HepG2 (cell line): ENCODE data around the gene RHBDD3. TPM values are rescaled to one million over a fixed set of nuclear protein-coding genes. Genes with fewer than 3 reads are reported as not detected.
A peak's percentile ranks its signal among the peaks of the same experiment; 100 is the strongest.

ENCODE experiments used
- ATM ChIP-seq: fragments of 450-650 bp; IDR thresholded peaks from 2 replicates; pipeline ENCODE4 v1.7.1; 2017; ENCODE audit warnings: mild to moderate bottlenecking, borderline replicate concordance
- CBFB ChIP-seq: sonication (generic); formaldehyde crosslinking; IDR thresholded peaks from 2 replicates; pipeline ENCODE4 v1.4.0; 2020; ENCODE audit warnings: missing genetic modification reagents
- CREBL2 ChIP-seq: sonication (generic); formaldehyde crosslinking; IDR thresholded peaks from 2 replicates; pipeline ENCODE4 v1.8.1; 2023; ENCODE audit warnings: missing genetic modification reagents, mild to moderate bottlenecking, borderline replicate concordance
- ESRRA ChIP-seq: sonication (generic); formaldehyde crosslinking; IDR thresholded peaks from 2 replicates; pipeline ENCODE4 v1.5.1; 2020; ENCODE audit warnings: mild to moderate bottlenecking, low read depth, missing genetic modification reagents
- FOXC1 ChIP-seq: sonication (generic); formaldehyde crosslinking; IDR thresholded peaks from 2 replicates; pipeline ENCODE4 v1.8.0; 2022; ENCODE audit warnings: mild to moderate bottlenecking, missing genetic modification reagents, borderline replicate concordance
- FOXO4 ChIP-seq: sonication (generic); formaldehyde crosslinking; conservative IDR thresholded peaks from 2 replicates; pipeline ENCODE4 v1.8.1; 2023; ENCODE audit warnings: missing genetic modification reagents
- GABPB1 ChIP-seq: IDR thresholded peaks from 2 replicates; pipeline ENCODE4 v1.6.1; 2016; ENCODE audit warnings: mild to moderate bottlenecking, missing genetic modification reagents, moderate library complexity, missing compliant biosample characterization
- KAT2B ChIP-seq: fragments of 150-350 bp; IDR thresholded peaks from 2 replicates; pipeline ENCODE4 v1.6.1; 2014; ENCODE audit warnings: low read depth, low read length, borderline replicate concordance
- KDM2A ChIP-seq: sonication (generic); formaldehyde crosslinking; IDR thresholded peaks from 2 replicates; pipeline ENCODE4 v1.4.0; 2020; ENCODE audit warnings: low read depth, missing genetic modification reagents, borderline replicate concordance
- KDM5A ChIP-seq: fragments of 200-600 bp; sonication (generic); IDR thresholded peaks from 2 replicates; pipeline ENCODE4 v1.7.0; 2018; ENCODE audit warnings: antibody characterized with exemption, mild to moderate bottlenecking, low read length, borderline replicate concordance
- PAX8 ChIP-seq: sonication (generic); formaldehyde crosslinking; IDR thresholded peaks from 2 replicates; pipeline ENCODE4 v1.8.0; 2022; ENCODE audit warnings: mild to moderate bottlenecking, missing genetic modification reagents, borderline replicate concordance
- POLR2G ChIP-seq: fragments of 200-400 bp; formaldehyde crosslinking; IDR thresholded peaks from 2 replicates; pipeline ENCODE4 v1.6.1; 2018; ENCODE audit warnings: mild to moderate bottlenecking, low read depth, low read length, moderate library complexity
- RARG ChIP-seq: sonication (generic); formaldehyde crosslinking; IDR thresholded peaks from 2 replicates; pipeline ENCODE4 v1.4.0; 2020; ENCODE audit warnings: low read depth, mild to moderate bottlenecking, missing genetic modification reagents
- TSC22D2 ChIP-seq: sonication (generic); formaldehyde crosslinking; IDR thresholded peaks from 2 replicates; pipeline ENCODE4 v1.5.1; 2020; ENCODE audit warnings: missing genetic modification reagents, mild to moderate bottlenecking, borderline replicate concordance
- ZFP36L2 ChIP-seq: sonication (generic); formaldehyde crosslinking; IDR thresholded peaks from 2 replicates; pipeline ENCODE4 v1.4.0; 2020; ENCODE audit warnings: missing genetic modification reagents
- ZNF274 ChIP-seq: sonication (generic); formaldehyde crosslinking; IDR thresholded peaks from 2 replicates; pipeline ENCODE4 v1.5.1; 2020; ENCODE audit warnings: mild to moderate bottlenecking, missing genetic modification reagents
- ZNF281 ChIP-seq: sonication (generic); formaldehyde crosslinking; IDR thresholded peaks from 2 replicates; pipeline ENCODE4 v1.4.0; 2020; ENCODE audit warnings: missing genetic modification reagents, borderline replicate concordance
- ZNF501 ChIP-seq: sonication (generic); formaldehyde crosslinking; IDR thresholded peaks from 2 replicates; pipeline ENCODE4 v1.5.1; 2020; ENCODE audit warnings: mild to moderate bottlenecking, moderate library complexity, missing genetic modification reagents
- ZNF572 ChIP-seq: sonication (generic); formaldehyde crosslinking; IDR thresholded peaks from 2 replicates; pipeline ENCODE4 v1.5.1; 2020; ENCODE audit warnings: mild to moderate bottlenecking, missing genetic modification reagents
- polyA plus RNA-seq, 8 experiments: library from polyadenylated mRNA; depleted of rRNA in 3 of 8; stranded (reverse) in 7 of 8; unstranded in 1 of 8; fragments of >200 nt; fragmentation: Illumina TruSeq in 4 of 8; extraction: Trizol in 4 of 8; gene quantifications; 2 replicates each; pipeline versions ENCODE4 v1.2.1 to v1.2.3, GENCODE V29; 2011 to 2016; ENCODE audit warnings: low read depth in 4 of 8, missing spikeins in 1 of 8, mixed read lengths in 1 of 8; ENCODE audit not compliant: insufficient read depth in 1 of 8
- total RNA-seq, 5 experiments: library from RNA; depleted of rRNA; stranded (reverse); fragments of >200 nt; fragmentation: Illumina TruSeq; extraction: Trizol; gene quantifications; 2 replicates each; pipeline ENCODE4 v1.2.3, GENCODE V29; 2016; ENCODE audit warnings: low read depth in 1 of 5
- TF ChIP-seq, protein P1 (sequence below): sonication (generic); formaldehyde crosslinking; IDR thresholded peaks from 2 replicates; pipeline ENCODE4 v1.9.0; 2021; ENCODE audit warnings: missing genetic modification reagents, borderline replicate concordance
- TF ChIP-seq, protein P2 (sequence below): sonication (generic); formaldehyde crosslinking; IDR thresholded peaks from 2 replicates; pipeline ENCODE4 v1.4.0; 2020; ENCODE audit warnings: missing genetic modification reagents

RHBDD3 gene
- total and polyA plus RNA-seq, 2 of the 13 experiments (the other 11 are each of a cell fraction or from before 2014, with no cell fraction given): 12.1 to 26.7 TPM

DNA sequence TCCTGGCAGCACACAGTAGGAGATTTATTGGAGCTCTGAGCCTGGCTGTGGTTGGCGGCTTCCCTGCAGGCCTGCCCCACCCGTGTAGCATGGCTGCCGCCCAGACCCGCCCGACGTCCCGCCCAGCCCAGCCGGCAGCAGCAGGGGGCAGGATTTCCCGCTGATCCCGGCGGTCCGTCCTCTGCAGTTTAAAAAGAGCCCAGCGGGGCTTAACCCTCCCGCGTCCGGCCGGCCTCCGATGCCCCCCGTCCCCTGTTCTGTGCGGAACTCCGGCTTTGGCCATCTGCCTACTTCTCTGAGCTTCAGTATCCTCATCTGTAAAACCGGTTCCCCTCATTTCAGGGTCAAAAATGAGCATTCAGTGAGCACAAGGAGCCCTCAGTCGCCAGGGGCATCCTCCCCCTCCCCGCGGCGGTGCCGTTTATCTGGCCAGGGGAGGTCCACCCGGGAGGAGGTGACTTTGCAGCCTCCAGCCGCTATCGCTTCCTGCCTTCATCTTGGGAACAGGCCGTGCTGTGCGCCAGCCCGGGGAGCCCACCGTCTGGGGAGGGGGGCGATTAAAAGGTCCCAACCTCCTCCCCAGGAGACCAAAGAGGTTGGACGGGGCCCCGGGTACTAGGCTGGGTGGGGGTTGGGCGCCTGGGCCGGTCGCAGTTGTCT is 38.5 kb upstream of the RHBDD3 start, which contains the start of gene GAS2L1 (continued):
- TF ChIP-seq GABPB1 (CRISPR knock-in tag) (peak; percentile 52; the same call in 1 of the 2 replicates), RARG (CRISPR knock-in tag) (no peak), ZNF274 (no peak; the same call in 1 of the 2 replicates), ZNF572 (0 out of 2 replicates have a peak, but pooled peaks have one; percentile 48), CREBL2 (CRISPR knock-in tag) (no peak), ZFP36L2 (no peak), ZNF501 (CRISPR knock-in tag) (peak; percentile 56; the same call in 1 of the 2 replicates), POLR2G (no peak), ZNF281 (no peak), ESRRA (CRISPR knock-in tag) (peak; percentile 26; the same call in 1 of the 2 replicates), KDM5A (no peak), TSC22D2 (CRISPR knock-in tag) (peak; percentile 40; the same call in 1 of the 2 replicates), FOXO4 (CRISPR knock-in tag) (no peak), KAT2B (no peak), FOXC1 (no peak), PAX8 (CRISPR knock-in tag) (no peak), KDM2A (no peak), ATM (no peak), CBFB (peak; percentile 59; the same call in 1 of the 2 replicates)
- TF ChIP-seq, protein P1, sequence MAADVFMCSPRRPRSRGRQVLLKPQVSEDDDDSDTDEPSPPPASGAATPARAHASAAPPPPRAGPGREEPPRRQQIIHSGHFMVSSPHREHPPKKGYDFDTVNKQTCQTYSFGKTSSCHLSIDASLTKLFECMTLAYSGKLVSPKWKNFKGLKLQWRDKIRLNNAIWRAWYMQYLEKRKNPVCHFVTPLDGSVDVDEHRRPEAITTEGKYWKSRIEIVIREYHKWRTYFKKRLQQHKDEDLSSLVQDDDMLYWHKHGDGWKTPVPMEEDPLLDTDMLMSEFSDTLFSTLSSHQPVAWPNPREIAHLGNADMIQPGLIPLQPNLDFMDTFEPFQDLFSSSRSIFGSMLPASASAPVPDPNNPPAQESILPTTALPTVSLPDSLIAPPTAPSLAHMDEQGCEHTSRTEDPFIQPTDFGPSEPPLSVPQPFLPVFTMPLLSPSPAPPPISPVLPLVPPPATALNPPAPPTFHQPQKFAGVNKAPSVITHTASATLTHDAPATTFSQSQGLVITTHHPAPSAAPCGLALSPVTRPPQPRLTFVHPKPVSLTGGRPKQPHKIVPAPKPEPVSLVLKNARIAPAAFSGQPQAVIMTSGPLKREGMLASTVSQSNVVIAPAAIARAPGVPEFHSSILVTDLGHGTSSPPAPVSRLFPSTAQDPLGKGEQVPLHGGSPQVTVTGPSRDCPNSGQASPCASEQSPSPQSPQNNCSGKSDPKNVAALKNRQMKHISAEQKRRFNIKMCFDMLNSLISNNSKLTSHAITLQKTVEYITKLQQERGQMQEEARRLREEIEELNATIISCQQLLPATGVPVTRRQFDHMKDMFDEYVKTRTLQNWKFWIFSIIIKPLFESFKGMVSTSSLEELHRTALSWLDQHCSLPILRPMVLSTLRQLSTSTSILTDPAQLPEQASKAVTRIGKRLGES: no peak
- TF ChIP-seq, protein P2, sequence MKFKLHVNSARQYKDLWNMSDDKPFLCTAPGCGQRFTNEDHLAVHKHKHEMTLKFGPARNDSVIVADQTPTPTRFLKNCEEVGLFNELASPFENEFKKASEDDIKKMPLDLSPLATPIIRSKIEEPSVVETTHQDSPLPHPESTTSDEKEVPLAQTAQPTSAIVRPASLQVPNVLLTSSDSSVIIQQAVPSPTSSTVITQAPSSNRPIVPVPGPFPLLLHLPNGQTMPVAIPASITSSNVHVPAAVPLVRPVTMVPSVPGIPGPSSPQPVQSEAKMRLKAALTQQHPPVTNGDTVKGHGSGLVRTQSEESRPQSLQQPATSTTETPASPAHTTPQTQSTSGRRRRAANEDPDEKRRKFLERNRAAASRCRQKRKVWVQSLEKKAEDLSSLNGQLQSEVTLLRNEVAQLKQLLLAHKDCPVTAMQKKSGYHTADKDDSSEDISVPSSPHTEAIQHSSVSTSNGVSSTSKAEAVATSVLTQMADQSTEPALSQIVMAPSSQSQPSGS (CRISPR knock-in tag): no peak
